GM12891 (cell line): Measurements from ENCODE around the gene VWDE.

ENCODE experiments used
- PAX5 ChIP-seq: IDR thresholded peaks from 2 replicates; pipeline ENCODE4 v1.6.1; 2011; ENCODE audit warnings: low read length, moderate library complexity, mild to moderate bottlenecking; ENCODE audit not compliant: insufficient read depth, severe bottlenecking
- POLR2A ChIP-seq: IDR thresholded peaks from 2 replicates; pipeline ENCODE4 v1.6.1; 2011; ENCODE audit warnings: low read depth, low read length, control low read depth
- POLR2AphosphoS5 ChIP-seq: IDR thresholded peaks from 2 replicates; pipeline ENCODE4 v1.6.1; 2011; ENCODE audit warnings: low read depth, low read length, control low read depth
- POU2F2 ChIP-seq: IDR thresholded peaks from 2 replicates; pipeline ENCODE4 v1.6.1; 2011; ENCODE audit warnings: low read depth, mild to moderate bottlenecking, control low read depth, low read length, moderate library complexity
- SPI1 ChIP-seq: IDR thresholded peaks from 2 replicates; pipeline ENCODE4 v1.6.1; 2011; ENCODE audit warnings: low read depth, low read length, control low read depth
- TAF1 ChIP-seq: IDR thresholded peaks from 2 replicates; pipeline ENCODE4 v1.6.1; 2011; ENCODE audit warnings: low read depth, low read length, control low read depth

DNA sequence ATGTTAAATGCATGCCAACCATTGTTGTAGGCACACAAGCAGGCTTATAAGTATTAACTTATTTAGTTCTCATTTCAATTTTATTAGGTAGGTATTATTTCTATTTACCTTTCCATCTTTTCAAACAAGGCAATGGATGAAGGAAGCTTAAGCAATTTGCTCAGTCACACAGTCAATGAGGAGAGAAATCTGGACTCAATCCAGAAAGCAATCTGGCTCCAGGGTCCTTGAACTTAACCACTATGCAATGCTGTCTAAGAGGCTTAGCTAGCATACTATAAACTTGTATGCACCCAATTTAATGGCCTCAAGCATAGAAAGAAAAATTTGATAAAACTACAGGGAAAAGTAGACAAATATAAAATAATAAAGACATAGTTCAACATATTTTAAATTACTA, 88.6 kb downstream of the VWDE start:
- TF ChIP-seq POLR2AphosphoS5 (no peak), TAF1 (no peak), POLR2A (no peak), POU2F2 (no peak), SPI1 (no peak), PAX5 (no peak)
